A673 (cell line): ENCODE measurements around the gene DCLRE1B. TPM values are rescaled to one million over a fixed set of nuclear protein-coding genes. Genes with fewer than 3 reads are reported as not detected.

Experiments used
- BruUV-seq: library from RNA; stranded (reverse); fragments of 400-500 nt; replicated peaks from 2 replicates; lab custom pipeline; 2021; lab: Mats Ljungman, UMichigan
- CTCF ChIA-PET: fragments of 300-600 bp; sonication (Branson Sonifier 250); formaldehyde crosslinking; loops from one replicate; lab custom pipeline; 2022; ENCODE audit warnings: antibody characterized with exemption; lab: Charles Lee
- POLR2A ChIA-PET: fragments of 300-600 bp; sonication (Branson Sonifier 250); formaldehyde crosslinking; loops from one replicate; lab custom pipeline; 2022; ENCODE audit warnings: antibody characterized with exemption; ENCODE audit not compliant: low non-redundant PET; lab: Charles Lee
- DNase-seq: peaks from one replicate; pipeline ENCODE4 v3.0.0-alpha.2; 2015; ENCODE audit warnings: low spot score
- H3K27ac ChIP-seq: fragments of 200-600 bp; sonication (generic); 2 replicates; pipeline ENCODE4 v1.5.1; 2016; ENCODE audit warnings: mixed run types, low read depth, mild to moderate bottlenecking, mixed read lengths, antibody characterized with exemption, low read length; ENCODE audit not compliant: poor library complexity, severe bottlenecking
- H3K27me3 ChIP-seq: fragments of 200-600 bp; sonication (generic); replicated peaks from 2 replicates; pipeline ENCODE4 v1.6.1; 2017; ENCODE audit warnings: mixed run types, low read depth, mild to moderate bottlenecking, mixed read lengths, antibody characterized with exemption, low read length; ENCODE audit not compliant: insufficient read depth, poor library complexity
- H3K36me3 ChIP-seq: fragments of 200-600 bp; sonication (generic); 2 replicates; pipeline ENCODE4 v1.6.1; 2016; ENCODE audit warnings: mixed run types, mild to moderate bottlenecking, mixed read lengths, antibody characterized with exemption, low read length; ENCODE audit not compliant: insufficient read depth, poor library complexity, severe bottlenecking
- H3K4me1 ChIP-seq: fragments of 200-600 bp; sonication (generic); 2 replicates; pipeline ENCODE4 v1.6.1; 2017; ENCODE audit warnings: mixed run types, mild to moderate bottlenecking, mixed read lengths, antibody characterized with exemption, low read length; ENCODE audit not compliant: insufficient read depth, poor library complexity, severe bottlenecking
- H3K4me3 ChIP-seq: fragments of 200-600 bp; sonication (generic); 2 replicates; pipeline ENCODE4 v1.5.1; 2016; ENCODE audit warnings: low read depth, mixed run types, mild to moderate bottlenecking, mixed read lengths, low read length; ENCODE audit not compliant: poor library complexity, severe bottlenecking
- H3K9me3 ChIP-seq: fragments of 200-600 bp; sonication (generic); 2 replicates; pipeline ENCODE4 v1.6.1; 2016; ENCODE audit warnings: mixed run types, low read depth, mild to moderate bottlenecking, mixed read lengths, antibody characterized with exemption, low read length; ENCODE audit not compliant: poor library complexity, severe bottlenecking
- EZH2 ChIP-seq: fragments of 200-600 bp; sonication (generic); IDR thresholded peaks from 2 replicates; pipeline ENCODE4 v1.6.1; 2017; ENCODE audit warnings: borderline replicate concordance, low read depth, mild to moderate bottlenecking, mixed read lengths, antibody characterized with exemption, low read length; ENCODE audit not compliant: poor library complexity, severe bottlenecking
- intact Hi-C: fragments of 100-400 bp; cut with micrococcal nuclease; formaldehyde crosslinking; loops from one replicate; pipeline ENCODE4 v1.10.0; 2022; ENCODE audit not compliant: unreplicated experiment
- total RNA-seq: library from RNA; stranded (reverse); gene quantifications from 2 replicates; pipeline ENCODE4 v1.2.3, GENCODE V29; 2021
- TF ChIP-seq, protein P1 (sequence below): fragments of 300-800, 200-600 bp; sonication (generic); conservative IDR thresholded peaks from 2 replicates; pipeline ENCODE4 v1.5.1; 2017; ENCODE audit warnings: low read depth, mild to moderate bottlenecking, antibody characterized with exemption, low read length, moderate library complexity, mixed read lengths

The DCLRE1B gene
- total RNA-seq, 1 experiment from 2014 or later: 34.6 TPM

DNA sequence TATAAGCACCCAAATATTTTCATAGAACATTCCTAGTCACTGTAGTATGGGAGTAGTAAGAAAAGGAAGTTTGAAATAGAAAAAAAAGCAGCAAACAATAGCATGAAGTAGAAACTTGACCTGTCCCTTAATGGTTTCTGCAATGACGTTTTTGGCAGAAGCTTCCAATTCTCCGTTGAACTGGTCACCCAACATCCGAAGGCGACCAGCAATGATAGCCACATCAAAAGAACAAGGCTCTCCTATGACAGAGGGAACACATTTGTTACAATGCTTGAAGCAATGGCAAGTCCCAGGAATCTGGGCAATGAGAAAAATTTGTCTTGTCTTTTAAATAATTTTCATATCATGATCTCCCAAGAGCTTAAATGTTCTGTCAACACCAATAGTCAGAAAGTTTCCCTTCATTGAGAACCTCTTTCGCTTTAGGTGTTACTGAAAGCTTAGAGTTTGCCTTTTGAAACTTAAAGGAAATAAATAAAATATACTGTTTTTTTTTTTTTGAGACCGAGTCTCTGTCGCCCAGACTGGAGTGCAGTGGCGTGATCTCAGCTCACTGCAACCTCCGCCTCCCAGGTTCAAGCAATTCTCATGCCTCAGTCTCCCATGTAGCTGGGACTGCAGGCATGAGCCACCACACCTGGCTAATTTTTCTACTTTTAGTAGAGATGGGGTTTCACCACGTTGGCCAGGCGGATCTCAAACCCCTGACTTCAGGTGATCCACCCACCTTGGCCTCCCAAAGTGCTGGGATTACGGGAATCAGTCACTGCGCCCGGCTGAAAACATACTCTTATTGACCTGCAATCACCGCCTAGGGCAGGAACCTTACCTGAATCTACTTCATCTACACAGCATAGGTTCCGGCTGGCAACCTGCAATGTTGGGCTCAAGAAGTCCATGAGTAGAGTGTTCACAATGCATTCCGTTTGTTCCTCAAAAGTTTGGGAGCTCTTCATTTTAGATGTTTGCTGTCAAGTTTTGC, 18.4 kb upstream of the DCLRE1B start:
- no peak for TF ChIP-seq EZH2
- TF ChIP-seq, protein P1, sequence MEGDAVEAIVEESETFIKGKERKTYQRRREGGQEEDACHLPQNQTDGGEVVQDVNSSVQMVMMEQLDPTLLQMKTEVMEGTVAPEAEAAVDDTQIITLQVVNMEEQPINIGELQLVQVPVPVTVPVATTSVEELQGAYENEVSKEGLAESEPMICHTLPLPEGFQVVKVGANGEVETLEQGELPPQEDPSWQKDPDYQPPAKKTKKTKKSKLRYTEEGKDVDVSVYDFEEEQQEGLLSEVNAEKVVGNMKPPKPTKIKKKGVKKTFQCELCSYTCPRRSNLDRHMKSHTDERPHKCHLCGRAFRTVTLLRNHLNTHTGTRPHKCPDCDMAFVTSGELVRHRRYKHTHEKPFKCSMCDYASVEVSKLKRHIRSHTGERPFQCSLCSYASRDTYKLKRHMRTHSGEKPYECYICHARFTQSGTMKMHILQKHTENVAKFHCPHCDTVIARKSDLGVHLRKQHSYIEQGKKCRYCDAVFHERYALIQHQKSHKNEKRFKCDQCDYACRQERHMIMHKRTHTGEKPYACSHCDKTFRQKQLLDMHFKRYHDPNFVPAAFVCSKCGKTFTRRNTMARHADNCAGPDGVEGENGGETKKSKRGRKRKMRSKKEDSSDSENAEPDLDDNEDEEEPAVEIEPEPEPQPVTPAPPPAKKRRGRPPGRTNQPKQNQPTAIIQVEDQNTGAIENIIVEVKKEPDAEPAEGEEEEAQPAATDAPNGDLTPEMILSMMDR: no peak
- ChIA-PET POLR2A (no interaction called here), CTCF (interaction anchor here (0.7 kb wide), 1 partner anchor 53 kb away, joined by 3 read pairs; no protein-coding TSS in a partner anchor)
- DNase-seq: no peak
- Histone ChIP-seq H3K9me3 (no peaks in the 10 kb centered on the region), H3K4me1 (peaks cover 8% of the 10 kb centered on the region), H3K27ac (no peak overlapping the region), H3K36me3 (no peaks in the 10 kb centered on the region), H3K27me3 (no peaks in the 10 kb centered on the region), H3K4me3 (no peak overlapping the region)
- no TSS peak for BruUV-seq
- intact Hi-C loops: no loop called here

DNA sequence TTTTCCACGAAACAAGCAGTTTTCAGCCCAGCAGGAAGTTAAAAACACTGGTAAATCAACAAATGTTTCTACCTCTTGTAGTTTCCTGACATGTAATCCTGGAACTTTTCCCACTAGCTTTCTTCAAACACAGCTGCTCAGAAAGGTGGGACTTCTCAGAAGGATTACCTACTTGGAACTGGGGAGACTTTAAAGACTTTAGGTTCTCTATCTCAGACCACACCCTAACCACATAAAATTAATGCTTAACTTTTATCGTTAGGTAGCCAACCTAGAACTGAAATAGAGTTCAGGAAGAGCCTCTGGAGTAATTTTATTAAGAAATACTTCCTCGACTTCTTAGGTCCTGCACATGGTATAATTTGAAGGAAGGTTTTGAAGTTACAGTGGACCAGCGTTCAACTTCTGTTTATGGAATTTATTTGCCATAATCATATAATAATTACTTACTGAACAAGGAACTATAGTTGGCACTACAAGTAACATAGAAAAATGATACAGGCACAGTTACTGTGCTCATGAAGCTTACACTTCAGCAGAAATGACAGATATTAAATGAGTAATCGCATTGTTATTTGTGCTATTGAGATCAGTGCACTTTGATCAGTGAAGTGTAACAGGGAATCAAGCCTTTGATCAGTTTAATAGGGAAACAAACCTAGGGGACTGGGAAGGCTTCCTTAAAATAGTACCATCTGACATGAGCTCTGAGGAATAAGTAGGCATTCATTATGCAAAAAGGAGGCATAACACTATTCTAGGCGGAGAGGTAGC, 17.5 kb upstream of the DCLRE1B start, which contains the start of gene BCL2L15:
Gene BCL2L15, minus strand, starts transcription at position 180 of the 774 bp plus-strand sequence. CDS start 206 bp downstream, outside the sequence.
- peaks cover 17% of the 10 kb centered on the region for H3K4me1 ChIP-seq
- POLR2A ChIA-PET: no interaction called here
- H3K27ac ChIP-seq: no peak within 1 kb of the TSS
- DNase-seq: no peak
- intact Hi-C loops: no loop called here
- H3K36me3 ChIP-seq: no peaks in the 10 kb centered on the region
- H3K27me3 ChIP-seq: no peaks in the 10 kb centered on the region
- TF ChIP-seq EZH2: no peak
- TF ChIP-seq, protein P1: no peak
- CTCF ChIA-PET: interaction anchor here (0.7 kb wide), 1 partner anchor 52 kb away, joined by 3 read pairs; no protein-coding TSS in a partner anchor
- no TSS peak for BruUV-seq
- no peaks in the 10 kb centered on the region for H3K9me3 ChIP-seq
- H3K4me3 ChIP-seq: no peak within 1 kb of the TSS

DNA sequence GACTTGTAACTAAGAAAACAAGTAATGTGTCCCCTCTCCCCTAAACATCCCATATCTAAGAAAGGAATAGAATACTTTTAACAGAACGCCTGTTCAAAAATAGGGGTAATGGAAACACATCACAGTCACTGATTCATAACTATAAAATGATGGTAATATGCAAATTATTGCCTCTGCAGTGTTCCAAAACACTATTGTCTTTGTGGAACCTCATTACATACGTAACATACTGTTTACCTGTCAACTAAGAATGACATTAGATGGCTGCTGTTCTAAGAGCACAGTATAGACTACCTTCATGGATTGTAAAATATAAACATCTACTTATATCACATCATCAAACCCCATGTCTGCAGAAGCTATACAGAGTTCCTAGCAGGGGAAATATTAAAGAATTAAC, 14.3 kb upstream of the DCLRE1B start:
- ChIA-PET POLR2A (no interaction called here), CTCF (no interaction called here)
- Histone ChIP-seq H3K27me3 (no peaks in the 10 kb centered on the region), H3K9me3 (no peaks in the 10 kb centered on the region), H3K4me1 (peaks cover 19% of the 10 kb centered on the region), H3K27ac (no peak overlapping the region), H3K4me3 (no peak overlapping the region), H3K36me3 (peaks cover 18% of the 10 kb centered on the region)
- TF ChIP-seq, protein P1: no peak
- no peak for TF ChIP-seq EZH2
- no peak for DNase-seq
- intact Hi-C loops: no loop called here
- BruUV-seq: no TSS peak
